Activated CD8-positive, alpha-beta T cell treated with anti-CD3 and anti-CD28 coated beads for 36 hours (primary cell): ENCODE measurements around the gene COLEC11. TPM values are rescaled to one million over a fixed set of nuclear protein-coding genes. Genes with fewer than 3 reads are reported as not detected.

Experiments used
- ATAC-seq: fragments of 200-7000 bp; cut with Tn5 transposase; one replicate; pipeline ENCODE4 v1.10.0; 2021; ENCODE audit warnings: mild to moderate bottlenecking, moderate library complexity
- CTCF ChIA-PET: fragments of 350-600 bp; sonication (Branson Sonifier 250); formaldehyde crosslinking; loops from one replicate; lab custom pipeline; 2021; ENCODE audit warnings: antibody characterized with exemption; lab: Charles Lee
- POLR2A ChIA-PET: fragments of 350-600 bp; sonication (Branson Sonifier 250); formaldehyde crosslinking; loops from one replicate; lab custom pipeline; 2021; ENCODE audit warnings: antibody characterized with exemption; lab: Charles Lee
- DNase-seq: peaks from one replicate; pipeline ENCODE4 v3.0.0-alpha.2; 2020
- H3K27ac Mint-ChIP-seq: one replicate; pipeline ENCODE4 v1.8.0; 2021; ENCODE audit warnings: mild to moderate bottlenecking, mixed read lengths
- H3K27me3 Mint-ChIP-seq: one replicate; pipeline ENCODE4 v1.8.0; 2021; ENCODE audit warnings: mixed read lengths
- H3K36me3 Mint-ChIP-seq: one replicate; pipeline ENCODE4 v1.8.0; 2021; ENCODE audit warnings: low read depth, mixed read lengths
- H3K4me1 Mint-ChIP-seq: one replicate; pipeline ENCODE4 v1.8.0; 2021; ENCODE audit warnings: low read depth, mixed read lengths
- H3K4me3 Mint-ChIP-seq: one replicate; pipeline ENCODE4 v1.8.0; 2021; ENCODE audit warnings: mild to moderate bottlenecking, moderate library complexity, mixed read lengths
- H3K9me3 Mint-ChIP-seq: one replicate; pipeline ENCODE4 v1.8.0; 2021; ENCODE audit warnings: mixed read lengths
- intact Hi-C: fragments of 100-400 bp; cut with micrococcal nuclease; formaldehyde crosslinking; loops from one replicate; pipeline ENCODE4 v1.10.0; 2022
- total RNA-seq, 2 experiments: library from RNA; stranded (reverse); gene quantifications; one replicate each; pipeline ENCODE4 v1.2.3, GENCODE V29; 2021
- TF ChIP-seq, protein P1 (sequence below): fragments of 200-600 bp; IDR thresholded peaks from one replicate; pipeline ENCODE4 v1.8.0; 2022; ENCODE audit warnings: antibody characterized with exemption, mild to moderate bottlenecking

The COLEC11 gene
- total RNA-seq, 2 experiments from 2014 or later, result 0.49 TPM; not detected in 1

GRCh38 chr2:3598912-3599854 is 4.3 kb downstream of the COLEC11 start:
- no peaks in the 10 kb centered on the region for H3K9me3 Mint-ChIP-seq

DNA sequence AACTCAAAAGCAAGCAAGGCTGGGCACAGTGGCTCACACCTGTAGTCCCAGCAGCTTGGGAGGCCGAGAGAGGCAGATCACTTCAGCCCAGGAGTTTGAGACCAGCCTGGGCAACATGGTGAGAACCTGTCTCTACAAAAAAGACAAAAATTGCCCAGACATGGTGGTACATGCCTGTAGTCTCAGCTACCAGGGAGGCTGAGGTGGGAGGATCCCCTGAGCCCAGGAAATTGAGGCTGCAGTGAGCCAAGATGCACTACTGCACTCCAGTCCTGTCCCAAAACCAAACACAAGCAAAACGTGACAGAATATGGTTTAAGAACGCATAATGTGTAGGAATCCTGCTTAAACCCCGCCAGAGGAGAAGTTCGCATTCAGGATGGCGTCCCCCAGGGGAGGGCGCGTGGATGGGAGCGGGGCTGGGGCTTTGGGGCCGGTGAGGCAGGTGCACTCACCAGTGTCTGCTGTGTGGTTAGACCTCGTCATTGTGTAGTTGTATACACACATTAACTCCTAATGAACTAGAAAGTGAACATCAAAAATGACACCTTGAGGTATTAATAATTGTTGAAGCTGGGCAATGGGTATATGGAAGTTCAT is 5.4 kb downstream of the COLEC11 start:
- ATAC-seq, result no peak
- ChIA-PET CTCF (no interaction called here), POLR2A (no interaction called here)
- no peak overlapping the region for H3K4me3 Mint-ChIP-seq
- no peaks in the 10 kb centered on the region for H3K36me3 Mint-ChIP-seq
- no peaks in the 10 kb centered on the region for H3K27me3 Mint-ChIP-seq
- no peaks in the 10 kb centered on the region for H3K9me3 Mint-ChIP-seq
- intact Hi-C loops, result no loop called here
- peaks cover 15% of the 10 kb centered on the region for H3K4me1 Mint-ChIP-seq
- DNase-seq, result no peak
- TF ChIP-seq, protein P1, sequence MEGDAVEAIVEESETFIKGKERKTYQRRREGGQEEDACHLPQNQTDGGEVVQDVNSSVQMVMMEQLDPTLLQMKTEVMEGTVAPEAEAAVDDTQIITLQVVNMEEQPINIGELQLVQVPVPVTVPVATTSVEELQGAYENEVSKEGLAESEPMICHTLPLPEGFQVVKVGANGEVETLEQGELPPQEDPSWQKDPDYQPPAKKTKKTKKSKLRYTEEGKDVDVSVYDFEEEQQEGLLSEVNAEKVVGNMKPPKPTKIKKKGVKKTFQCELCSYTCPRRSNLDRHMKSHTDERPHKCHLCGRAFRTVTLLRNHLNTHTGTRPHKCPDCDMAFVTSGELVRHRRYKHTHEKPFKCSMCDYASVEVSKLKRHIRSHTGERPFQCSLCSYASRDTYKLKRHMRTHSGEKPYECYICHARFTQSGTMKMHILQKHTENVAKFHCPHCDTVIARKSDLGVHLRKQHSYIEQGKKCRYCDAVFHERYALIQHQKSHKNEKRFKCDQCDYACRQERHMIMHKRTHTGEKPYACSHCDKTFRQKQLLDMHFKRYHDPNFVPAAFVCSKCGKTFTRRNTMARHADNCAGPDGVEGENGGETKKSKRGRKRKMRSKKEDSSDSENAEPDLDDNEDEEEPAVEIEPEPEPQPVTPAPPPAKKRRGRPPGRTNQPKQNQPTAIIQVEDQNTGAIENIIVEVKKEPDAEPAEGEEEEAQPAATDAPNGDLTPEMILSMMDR, result no peak
- no peak overlapping the region for H3K27ac Mint-ChIP-seq

More at GRCh38 chr2:3598912-3599854, 4.3 kb downstream of the COLEC11 start:
- CTCF ChIA-PET, result no interaction called here
- Mint-ChIP-seq H3K4me3 (no peak overlapping the region), H3K27ac (no peak overlapping the region), H3K27me3 (no peaks in the 10 kb centered on the region), H3K36me3 (no peaks in the 10 kb centered on the region), H3K4me1 (peaks cover 13% of the 10 kb centered on the region)
- no peak for ATAC-seq
- POLR2A ChIA-PET, result no interaction called here
- TF ChIP-seq, protein P1, result no peak
- DNase-seq, result no peak
- intact Hi-C loops, result no loop called here

DNA sequence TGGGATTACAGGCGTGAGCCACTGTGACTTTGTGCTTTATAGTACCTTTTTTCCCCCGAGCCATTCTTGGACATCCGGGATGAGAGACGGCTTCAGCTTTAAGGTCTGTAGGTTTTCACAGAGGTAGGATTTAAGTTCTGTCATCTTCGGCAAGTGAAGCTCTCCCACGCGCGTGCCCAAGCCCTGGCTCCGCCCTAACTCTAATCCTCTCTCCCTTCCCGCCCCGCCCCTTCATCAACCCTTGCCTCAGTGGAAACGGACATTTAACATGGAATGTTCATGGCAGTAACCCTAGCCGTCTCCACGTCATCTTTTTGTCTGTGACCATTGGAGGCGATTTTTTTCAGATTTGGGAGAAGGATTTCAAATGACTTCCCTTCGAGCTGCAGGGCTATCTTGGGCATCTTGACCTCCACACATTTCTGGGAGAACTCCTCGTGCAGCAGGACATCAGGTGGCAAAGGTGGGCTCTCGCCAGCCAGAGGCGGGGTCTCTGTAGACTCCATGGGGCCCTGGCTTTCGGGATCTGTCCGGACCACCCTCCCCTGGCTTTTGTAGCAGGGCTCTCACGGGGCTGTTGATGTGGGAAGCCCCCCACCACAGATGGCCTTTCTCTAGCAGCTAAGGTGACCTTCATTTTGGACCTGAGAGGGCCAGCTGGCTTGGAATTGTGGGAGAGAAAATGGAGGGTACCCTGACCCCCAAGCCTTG is 6.8 kb downstream of the COLEC11 start:
- POLR2A ChIA-PET, result interaction anchor here (0.6 to 2.5 kb wide), 3 partner anchors 21 to 26 kb away, joined by 3 to 7 read pairs (median 3); no protein-coding TSS in a partner anchor
- DNase-seq (no peak), ATAC-seq (no peak)
- CTCF ChIA-PET, result no interaction called here
- intact Hi-C loops, result no loop called here
- Mint-ChIP-seq H3K9me3 (no peaks in the 10 kb centered on the region), H3K4me3 (no peak overlapping the region), H3K4me1 (peaks cover 8% of the 10 kb centered on the region), H3K27ac (no peak overlapping the region), H3K36me3 (no peaks in the 10 kb centered on the region), H3K27me3 (no peaks in the 10 kb centered on the region)
- TF ChIP-seq, protein P1, result no peak

GRCh38 chr2:3602553-3603339 is 7.8 kb downstream of the COLEC11 start:
- no peak for ATAC-seq
- Mint-ChIP-seq H3K27ac (no peak overlapping the region), H3K4me1 (peaks cover 2% of the 10 kb centered on the region), H3K36me3 (no peaks in the 10 kb centered on the region), H3K9me3 (no peaks in the 10 kb centered on the region), H3K27me3 (no peaks in the 10 kb centered on the region), H3K4me3 (no peak overlapping the region)
- TF ChIP-seq, protein P1, result no peak
- intact Hi-C loops, result no loop called here
- DNase-seq, result no peak
- CTCF ChIA-PET, result no interaction called here
- POLR2A ChIA-PET, result interaction anchor here (1.1 to 2.5 kb wide), 2 partner anchors 22 to 27 kb away, joined by 3 to 7 read pairs; no protein-coding TSS in a partner anchor
